Posterior vena cava (tissue), 2 donors: ENCODE measurements around the gene ELF1. TPM values are rescaled to one million over a fixed set of nuclear protein-coding genes. Genes with fewer than 3 reads are reported as not detected.
"Not testable (repeated sequence)": the region's sequence is repeated elsewhere in the genome, so short reads cannot be mapped to it uniquely, and the experiment has no call there.

Experiments
- DNase-seq: peaks from one replicate; pipeline ENCODE4 v3.0.0-alpha.2; 2020; ENCODE audit warnings: low spot score
- intact Hi-C, 2 donors: fragments of 100-400 bp; cut with DNase I; formaldehyde crosslinking; loops; one replicate each; pipeline versions ENCODE4 v1.14.1 to v1.14.2; 2022 to 2023
- total RNA-seq, 2 donors: library from RNA; stranded (reverse); fragmentation: NEBNext Ultra II Directional; extraction: Animal tissue kit (Norgen Biotek cat#: 25700); gene quantifications; one replicate each; pipeline ENCODE4 v1.2.1, GENCODE V29; 2021
- donor health status: DM: yes; HTN: yes; CAD: no.
- donor health status: DM: yes; HTN: yes; CAD: no.

ELF1 gene
- total RNA-seq, 2 donors from 2014 or later, result 56.2 to 56.3 TPM

GRCh38 chr13:40916207-40916998, 102.7 kb downstream of the ELF1 start:
- no peak for DNase-seq
- intact Hi-C loops, result no loop called here

GRCh38 chr13:40914863-40915262, 104.3 kb downstream of the ELF1 start:
- DNase-seq, intact Hi-C loops: not testable (repeated sequence)

GRCh38 chr13:40911341-40911740, 107.8 kb downstream of the ELF1 start:
- intact Hi-C loops, result no loop called here
- no peak for DNase-seq

GRCh38 chr13:40910324-40911050, 108.6 kb downstream of the ELF1 start:
- DNase-seq, result no peak
- intact Hi-C loops, result no loop called here

- DNase-seq, intact Hi-C loops: not testable (repeated sequence)
Observed at GRCh38 chr13:40909541-40910200, 109.4 kb downstream of the ELF1 start.

- intact Hi-C loops, result no loop called here
- no peak for DNase-seq
Observed at GRCh38 chr13:40908546-40908945, 110.6 kb downstream of the ELF1 start.

GRCh38 chr13:40901032-40901431, 118.1 kb downstream of the ELF1 start:
- DNase-seq, intact Hi-C loops: not testable (repeated sequence)

GRCh38 chr13:40900568-40900967, 118.5 kb downstream of the ELF1 start:
- DNase-seq, intact Hi-C loops: not testable (repeated sequence)

GRCh38 chr13:40897053-40897452, 122.1 kb downstream of the ELF1 start:
- DNase-seq, result no peak
- intact Hi-C loops, result no loop called here

- intact Hi-C loops, result no loop called here
- no peak for DNase-seq
Observed at GRCh38 chr13:40895227-40896184, 123.6 kb downstream of the ELF1 start.

- DNase-seq, intact Hi-C loops: not testable (repeated sequence)
Observed at GRCh38 chr13:40893573-40893972, 125.5 kb downstream of the ELF1 start.

GRCh38 chr13:40886017-40886416, 133.1 kb downstream of the ELF1 start:
- DNase-seq, result no peak
- intact Hi-C loops, result no loop called here

- DNase-seq, intact Hi-C loops: not testable (repeated sequence)
Observed at GRCh38 chr13:40884175-40884574, 134.9 kb downstream of the ELF1 start.

Other genes with a start within 250 kb of the ELF1 start
- gene MRPS31, start 248.1 kb downstream of the ELF1 start, total RNA-seq, result 10 to 100 TPM; 14.9 to 16.8 TPM
- gene SLC25A15, start 229.7 kb downstream of the ELF1 start, total RNA-seq, result 1 to 10 TPM; 3.8 to 7.0 TPM
- 10 to 100 TPM; 12.6 to 12.9 TPM for gene WBP4, start 42.2 kb upstream of the ELF1 start, total RNA-seq
- gene KBTBD6, start 113.5 kb upstream of the ELF1 start, total RNA-seq, result 1 to 10 TPM; 6.0 to 6.9 TPM
- gene KBTBD7, start 175.3 kb upstream of the ELF1 start, total RNA-seq, result 1 to 10 TPM; 4.6 to 5.9 TPM
- gene MTRF1, start 244.3 kb upstream of the ELF1 start, total RNA-seq, result 10 to 100 TPM; 10.0 to 10.8 TPM